Neutrophil (primary cell): ENCODE results near the gene PASK.

Experiments
- H3K27ac ChIP-seq: fragments of 200-600 bp; sonication (generic); 2 replicates; pipeline ENCODE4 v1.5.1; 2016; ENCODE audit warnings: mild to moderate bottlenecking, moderate library complexity
- H3K27me3 ChIP-seq: fragments of 200-600 bp; sonication (generic); 2 replicates; pipeline ENCODE4 v1.6.0; 2016; ENCODE audit warnings: mild to moderate bottlenecking
- H3K36me3 ChIP-seq: fragments of 200-600 bp; sonication (generic); 2 replicates; pipeline ENCODE4 v1.5.1; 2017
- H3K4me1 ChIP-seq, 2 experiments: fragments of 200-600 bp in 1 of 2; sonication (generic) in 1 of 2; 1 replicate in 1 of 2; 2 replicates in 1 of 2; pipeline versions ENCODE4 v1.5.1 to v1.6.1; 2013 to 2016; ENCODE audit warnings: low read depth in 1 of 2, low read length in 1 of 2, mild to moderate bottlenecking in 1 of 2, moderate library complexity in 1 of 2; ENCODE audit not compliant: control insufficient read depth in 1 of 2, insufficient read depth in 1 of 2
- H3K4me3 ChIP-seq, 2 experiments: fragments of 200-600 bp in 1 of 2; sonication (generic) in 1 of 2; 1 replicate in 1 of 2; 2 replicates in 1 of 2; pipeline ENCODE4 v1.5.1; 2013 to 2016; ENCODE audit warnings: low read depth in 1 of 2, low read length in 1 of 2, mild to moderate bottlenecking in 1 of 2, moderate library complexity in 1 of 2
- H3K9me3 ChIP-seq: fragments of 200-600 bp; sonication (generic); 2 replicates; pipeline ENCODE4 v1.5.1; 2016
- CTCF ChIP-seq: fragments of 200-600 bp; sonication (generic); IDR thresholded peaks from 2 replicates; pipeline ENCODE4 v1.5.1; 2016; ENCODE audit warnings: antibody characterized with exemption

PASK gene

GRCh38 chr2:241088791-241089732, 60.2 kb downstream of the PASK start:
- H3K27me3 ChIP-seq: no peaks in the 10 kb centered on the region
- peaks cover 83% of the 10 kb centered on the region for H3K36me3 ChIP-seq
- no peak overlapping the region for H3K27ac ChIP-seq
- no peak overlapping the region for H3K4me3 ChIP-seq
- no peak for TF ChIP-seq CTCF
- H3K4me1 ChIP-seq: no peaks in the 10 kb centered on the region
- H3K9me3 ChIP-seq: no peaks in the 10 kb centered on the region

- TF ChIP-seq CTCF: no peak
- H3K4me3 ChIP-seq: no peak overlapping the region
- H3K36me3 ChIP-seq: peaks cover 76% of the 10 kb centered on the region
- no peaks in the 10 kb centered on the region for H3K4me1 ChIP-seq
- H3K9me3 ChIP-seq: no peaks in the 10 kb centered on the region
- H3K27me3 ChIP-seq: no peaks in the 10 kb centered on the region
- no peak overlapping the region for H3K27ac ChIP-seq
These were observed 60.9 kb downstream of the PASK start for GRCh38 chr2:241088376-241088775.

GRCh38 chr2:241087420-241088268, 61.6 kb downstream of the PASK start:
- Histone ChIP-seq H3K9me3 (no peaks in the 10 kb centered on the region), H3K27me3 (no peaks in the 10 kb centered on the region), H3K4me1 (no peaks in the 10 kb centered on the region), H3K36me3 (peaks cover 69% of the 10 kb centered on the region), H3K27ac (no peak overlapping the region), H3K4me3 (no peak overlapping the region)
- TF ChIP-seq CTCF: no peak

- Histone ChIP-seq H3K9me3 (no peaks in the 10 kb centered on the region), H3K4me1 (no peaks in the 10 kb centered on the region), H3K36me3 (peaks cover 55% of the 10 kb centered on the region), H3K27ac (no peak overlapping the region), H3K4me3 (no peak overlapping the region), H3K27me3 (no peaks in the 10 kb centered on the region)
- no peak for TF ChIP-seq CTCF
These were observed 64.3 kb downstream of the PASK start for GRCh38 chr2:241084856-241085444.

GRCh38 chr2:241083091-241083415, 66.2 kb downstream of the PASK start:
- H3K27ac ChIP-seq: no peak overlapping the region
- H3K4me3 ChIP-seq: no peak overlapping the region
- no peaks in the 10 kb centered on the region for H3K27me3 ChIP-seq
- H3K9me3 ChIP-seq: no peaks in the 10 kb centered on the region
- H3K4me1 ChIP-seq: no peaks in the 10 kb centered on the region
- peaks cover 37% of the 10 kb centered on the region for H3K36me3 ChIP-seq
- no peak for TF ChIP-seq CTCF
